ENCODE results near the gene ADARB2.

ADARB2 gene

DNA sequence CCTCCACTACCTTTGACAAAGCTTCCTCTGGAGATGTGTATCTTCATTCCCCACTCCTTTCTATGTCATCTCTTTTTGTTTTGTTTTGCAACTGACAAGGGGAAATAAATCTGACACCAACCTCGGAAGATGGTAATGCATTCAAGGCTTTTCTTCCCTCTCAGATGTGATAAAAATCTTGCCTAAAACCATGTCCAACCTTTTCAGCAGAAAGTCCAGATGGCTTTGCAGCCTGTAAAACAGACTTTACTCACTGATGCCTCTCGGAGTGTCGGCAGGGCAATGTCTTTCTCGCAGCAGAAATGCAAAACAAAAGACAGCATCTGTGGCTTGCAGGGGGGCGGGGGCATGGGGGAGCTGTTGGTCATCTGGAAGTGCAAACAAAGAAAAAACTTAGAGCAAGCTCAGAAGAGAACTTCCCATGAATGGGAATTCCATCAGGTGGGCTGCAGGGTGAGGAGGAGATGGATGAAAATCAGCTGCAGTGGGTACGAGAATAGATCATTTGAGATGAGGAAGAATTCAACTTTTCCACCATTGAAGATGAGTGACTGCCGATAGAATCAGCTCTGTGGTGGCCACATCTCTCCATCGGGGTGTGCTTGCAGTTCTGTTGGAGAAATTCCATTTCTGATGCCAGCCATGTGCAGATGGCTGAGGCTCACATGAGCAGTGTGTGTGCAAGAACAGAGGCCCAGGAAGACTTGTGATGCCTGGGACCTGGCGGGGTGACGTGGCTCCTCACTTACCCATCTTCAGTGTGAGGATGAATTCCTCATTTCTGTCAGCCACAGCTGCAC, 443.5 kb downstream of the ADARB2 start:
- FAIRE-seq, result no peak

GRCh38 chr10:1293157-1293556, 444.2 kb downstream of the ADARB2 start:
- no peak for FAIRE-seq

- no peak for FAIRE-seq
Measured at GRCh38 chr10:1292611-1293031, 444.7 kb downstream of the ADARB2 start.

DNA sequence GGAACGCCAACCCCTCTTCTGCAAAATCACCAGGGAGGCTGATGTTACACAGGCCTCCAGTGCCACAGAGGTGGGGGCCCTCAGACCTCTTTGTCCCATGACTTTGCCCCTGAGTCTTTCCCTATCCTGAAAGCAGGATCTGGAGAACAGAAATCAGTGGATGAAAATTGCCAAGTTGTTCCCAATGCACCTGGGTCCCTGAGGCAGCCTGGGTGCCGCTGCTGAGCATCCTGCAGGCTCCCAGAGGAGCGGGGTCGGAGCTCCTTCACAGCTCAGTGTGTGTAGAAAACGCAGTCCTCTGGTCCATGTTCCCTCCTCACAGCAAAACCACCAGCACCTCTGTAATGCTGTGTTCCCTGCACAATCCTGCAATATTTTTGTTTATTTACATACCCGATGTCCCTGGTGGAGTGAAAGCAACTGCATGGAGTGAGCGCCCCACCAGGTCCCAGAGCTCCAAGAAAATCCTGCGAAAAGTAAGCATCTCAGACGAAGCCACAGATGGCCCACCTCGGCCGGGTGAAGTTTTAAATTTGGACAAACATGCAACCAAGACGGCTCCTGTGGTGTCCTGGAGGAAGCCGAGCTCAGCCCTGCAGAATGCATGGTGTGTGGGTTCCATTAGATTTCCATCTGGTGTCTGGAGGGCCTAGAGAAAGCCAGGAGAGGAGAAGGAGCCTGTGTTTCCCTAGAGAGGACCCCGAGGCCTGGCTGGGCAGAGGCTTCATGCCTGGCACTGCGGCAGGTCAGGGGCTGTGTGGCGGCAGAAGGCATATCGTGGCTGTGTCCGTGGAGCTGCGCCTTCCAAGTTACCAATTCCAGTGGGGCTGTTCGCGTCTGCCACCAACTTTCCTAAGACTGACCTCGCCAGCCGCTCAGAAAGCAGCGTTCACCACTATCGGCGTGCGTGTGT, 445.9 kb downstream of the ADARB2 start:
- FAIRE-seq, result no peak

GRCh38 chr10:1290071-1290471, 447.3 kb downstream of the ADARB2 start:
- no peak for FAIRE-seq

- no peak for FAIRE-seq
Measured at GRCh38 chr10:1289591-1289990, 447.7 kb downstream of the ADARB2 start.

GRCh38 chr10:1287971-1288401, 449.3 kb downstream of the ADARB2 start:
- no peak for FAIRE-seq

- FAIRE-seq, result no peak
Measured at GRCh38 chr10:1287487-1287886, 449.8 kb downstream of the ADARB2 start.

DNA sequence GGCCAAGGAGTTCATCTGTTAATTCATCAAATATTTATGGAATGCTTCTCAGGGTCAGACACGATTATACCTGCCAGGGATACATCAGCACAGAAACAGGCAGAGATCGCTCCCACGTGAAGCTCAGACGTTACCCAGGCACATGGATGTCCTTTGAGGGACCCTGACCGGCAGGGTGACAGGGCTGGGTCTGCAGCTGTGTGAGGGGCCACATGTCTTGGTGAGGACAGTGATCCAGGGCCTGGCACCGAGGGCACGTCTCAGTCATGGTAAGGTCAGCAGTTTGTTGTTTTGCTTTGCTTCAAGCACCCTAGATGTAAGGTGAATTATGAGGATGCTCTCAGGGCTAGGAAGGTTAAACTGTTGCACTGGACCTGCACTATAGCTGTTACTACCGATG, 453.2 kb downstream of the ADARB2 start:
- no peak for FAIRE-seq

DNA sequence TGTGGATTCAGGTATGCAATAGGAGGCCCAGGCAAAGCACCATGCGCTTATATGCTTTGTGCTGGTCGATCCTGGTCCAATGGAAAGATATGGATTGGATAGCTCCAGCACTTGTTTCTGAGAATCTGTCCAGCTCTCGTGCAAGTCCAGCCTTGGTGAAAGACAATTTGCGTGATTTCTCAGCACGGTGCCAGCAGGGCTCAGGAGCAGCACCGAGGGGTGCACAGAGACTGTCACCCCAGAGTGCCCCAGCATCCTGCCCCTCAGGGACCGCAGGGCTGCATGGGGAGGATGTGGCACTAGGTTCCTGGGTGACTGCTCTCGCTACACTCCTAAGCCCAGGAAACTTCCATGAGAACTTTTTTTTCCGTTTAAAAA, 455.9 kb downstream of the ADARB2 start:
- no peak for FAIRE-seq

DNA sequence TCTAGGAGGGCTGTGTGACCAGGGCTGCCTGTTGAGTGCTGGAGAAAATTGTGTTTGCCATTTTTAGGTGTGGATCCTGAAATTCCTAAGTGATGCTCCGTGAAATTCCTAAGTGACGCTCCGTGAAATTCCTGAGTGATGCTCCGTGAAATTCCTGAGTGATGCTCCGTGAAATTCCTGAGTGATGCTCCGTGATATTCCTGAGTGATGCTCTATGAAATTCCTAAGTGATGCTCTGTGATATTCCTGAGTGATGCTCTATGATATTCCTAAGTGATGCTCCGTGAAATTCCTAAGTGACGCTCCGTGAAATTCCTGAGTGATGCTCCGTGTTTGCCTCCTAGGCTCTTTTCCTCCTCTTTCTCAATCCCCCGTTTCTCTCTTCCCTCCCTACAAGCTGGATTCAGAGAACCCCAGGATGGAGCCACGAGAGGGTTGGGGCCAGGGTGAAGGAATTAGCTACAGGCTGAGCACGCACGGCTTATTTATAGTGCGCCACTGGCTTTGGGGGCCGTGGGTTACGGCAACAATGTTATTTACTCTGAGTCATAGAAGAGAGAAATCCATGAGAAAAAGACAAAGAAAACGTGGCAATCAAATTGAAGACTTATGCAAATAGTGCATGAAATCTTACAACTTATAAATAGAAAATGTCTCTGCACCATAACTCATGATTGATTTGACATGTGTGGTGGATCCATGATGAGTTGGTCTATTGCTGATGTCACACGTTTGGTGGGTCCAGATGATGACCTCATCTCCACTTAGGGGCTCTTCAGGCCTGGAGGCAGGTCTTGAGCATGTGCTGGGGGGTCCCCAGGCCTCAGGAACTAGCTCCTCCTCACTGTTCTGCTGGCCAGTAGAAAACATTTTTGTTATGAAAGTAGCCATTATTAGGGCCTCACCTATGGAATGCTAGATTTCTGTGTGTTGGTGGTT, 456.6 kb downstream of the ADARB2 start:
- FAIRE-seq, result no peak

- no peak for FAIRE-seq
Measured at GRCh38 chr10:1278306-1278705, 459.0 kb downstream of the ADARB2 start.

DNA sequence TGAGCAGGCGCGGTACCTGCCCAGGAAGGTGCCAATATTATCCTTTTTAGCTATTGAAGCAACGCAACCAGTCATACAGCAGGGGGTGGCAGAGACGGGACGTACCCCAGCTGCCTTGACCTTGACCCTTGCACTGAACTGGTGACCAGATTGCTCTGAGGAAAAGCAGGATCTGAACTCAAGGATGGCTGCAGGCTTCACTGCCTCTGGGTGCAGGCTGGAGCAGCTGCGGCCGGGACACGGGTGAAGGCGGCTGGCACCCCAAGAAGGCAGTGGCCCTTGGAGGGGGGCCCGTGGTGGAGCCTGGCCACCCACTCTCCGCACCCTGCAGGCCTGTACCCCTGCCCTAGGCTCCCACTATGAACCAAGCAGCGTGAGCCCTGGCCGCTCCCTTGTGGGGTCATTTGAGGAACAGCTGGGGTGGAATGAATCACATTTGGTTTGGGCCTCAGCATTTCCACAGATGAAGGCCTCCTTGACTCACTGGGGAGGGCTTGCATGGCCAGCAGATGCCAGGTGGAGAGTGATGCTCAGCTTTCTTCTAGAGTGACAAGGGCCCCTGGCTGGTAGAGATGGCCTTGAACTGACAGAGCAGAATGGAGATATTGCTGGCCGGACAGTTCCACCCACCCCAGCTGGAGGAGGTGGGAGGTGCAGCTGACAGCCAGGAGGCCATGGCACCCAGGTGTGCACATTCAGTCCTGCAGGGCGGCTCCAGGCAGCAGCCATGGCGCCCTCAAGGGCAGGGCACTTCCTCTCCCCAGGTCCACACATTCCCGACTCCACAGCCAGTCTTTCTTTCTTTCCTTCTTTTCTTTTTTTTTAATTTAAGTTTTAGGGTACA, 462.4 kb downstream of the ADARB2 start:
- FAIRE-seq, result no peak

DNA sequence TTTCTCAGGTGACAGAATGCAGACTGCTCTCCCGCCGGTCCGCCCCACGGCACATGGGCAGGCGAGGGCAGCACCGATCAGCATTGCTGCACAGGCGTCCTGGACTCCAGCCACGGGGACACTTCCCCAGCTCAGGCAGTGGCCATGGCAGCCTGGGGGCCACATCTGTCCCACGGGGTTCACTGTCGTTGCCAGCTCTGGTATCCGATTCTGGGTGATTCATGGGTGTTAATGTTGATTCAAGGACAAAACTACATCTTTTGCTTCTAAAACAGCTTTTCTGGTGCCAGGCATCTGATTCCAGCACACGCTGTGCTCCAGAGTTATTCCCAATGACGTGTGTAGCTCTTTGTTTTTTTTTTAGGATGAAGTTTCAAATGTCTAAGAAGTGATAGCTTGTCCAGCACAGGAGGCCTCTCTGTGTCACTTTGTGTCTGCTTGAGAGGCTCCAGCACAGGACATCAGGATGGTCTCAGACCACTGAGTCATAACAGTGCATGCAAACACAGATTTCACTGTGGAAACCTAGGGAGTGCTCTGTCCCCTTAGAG, 463.1 kb downstream of the ADARB2 start:
- no peak for FAIRE-seq

DNA sequence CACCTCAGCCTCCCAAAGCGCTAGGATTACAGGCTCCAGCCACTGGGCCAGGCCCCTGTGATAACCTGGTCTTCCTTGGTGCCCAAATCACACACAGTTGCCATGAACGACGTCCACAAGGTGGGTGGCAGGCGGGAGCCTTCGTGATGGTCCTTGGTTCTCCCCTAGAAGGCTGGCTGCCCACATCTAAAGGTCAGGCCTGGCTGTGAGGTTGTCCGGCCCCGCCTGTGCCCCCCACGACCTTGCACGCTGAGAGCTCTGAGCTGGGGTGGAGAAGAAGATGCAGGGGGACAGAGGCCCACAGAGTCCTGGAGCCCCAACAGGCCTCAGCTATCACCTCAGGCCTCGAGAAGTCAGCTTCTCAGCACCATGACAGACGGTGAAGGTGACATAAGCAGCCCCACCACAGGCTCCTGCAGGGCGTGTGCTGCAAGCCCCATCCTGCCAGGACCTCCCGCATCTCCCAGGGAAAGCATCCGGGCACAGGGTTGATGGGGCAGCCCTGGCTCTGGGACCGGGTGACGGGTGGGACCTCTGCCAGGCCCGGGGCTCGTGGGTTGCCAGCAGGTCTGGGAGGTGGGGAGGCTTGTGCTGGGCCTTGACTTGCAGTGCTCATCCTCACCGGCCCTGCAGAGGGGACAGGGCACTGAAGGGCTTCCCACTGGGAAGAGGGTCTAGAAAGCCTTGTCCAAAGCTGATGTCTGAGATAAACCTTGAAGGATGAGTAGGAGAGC, 463.8 kb downstream of the ADARB2 start:
- no peak for FAIRE-seq

DNA sequence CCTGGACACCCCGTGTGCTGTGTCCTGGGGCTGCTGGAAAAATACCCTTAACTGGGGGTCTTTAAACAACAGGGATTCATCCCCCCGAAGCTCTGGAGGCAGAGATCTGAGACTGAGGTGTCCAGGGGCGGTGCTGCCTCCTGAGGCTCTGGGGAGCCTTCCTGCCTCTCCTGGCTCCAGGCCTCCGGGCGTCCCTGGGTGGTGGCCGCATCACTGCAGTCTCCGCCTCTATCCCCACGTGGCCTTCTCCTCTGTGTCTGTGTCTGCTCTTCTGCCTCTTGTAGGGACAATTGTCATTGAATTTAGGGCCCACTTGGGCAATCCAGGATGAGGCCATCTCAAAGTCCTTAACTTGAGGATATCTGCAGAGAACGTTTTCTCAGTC, 464.6 kb downstream of the ADARB2 start:
- FAIRE-seq, result no peak

- no peak for FAIRE-seq
Measured at GRCh38 chr10:1272079-1272776, 465.1 kb downstream of the ADARB2 start.

DNA sequence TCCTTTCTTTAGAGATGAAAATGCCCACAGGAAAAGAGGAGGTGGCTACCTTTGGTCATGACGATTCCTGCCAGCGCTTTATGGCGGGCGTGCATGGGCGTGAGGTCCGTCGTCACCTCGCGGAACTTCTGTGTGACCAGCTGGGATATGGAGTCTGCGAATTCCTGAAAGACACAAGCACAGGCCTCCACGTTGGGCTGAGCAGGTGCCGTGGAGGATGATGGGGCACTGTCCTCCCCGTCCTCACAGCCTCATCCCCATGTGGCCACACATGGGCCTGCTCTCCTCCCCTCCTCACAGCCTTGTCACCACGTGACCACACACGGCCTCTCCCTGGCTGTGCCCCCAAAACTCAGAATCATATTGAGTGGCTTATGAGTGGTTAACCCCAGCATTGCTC, 466.4 kb downstream of the ADARB2 start:
- FAIRE-seq, result no peak

GRCh38 chr10:1270490-1270889, 466.8 kb downstream of the ADARB2 start:
- no peak for FAIRE-seq

- no peak for FAIRE-seq
Measured at GRCh38 chr10:1268831-1269230, 468.5 kb downstream of the ADARB2 start.
